ENCODE data around the gene VSX2. TPM values are rescaled to one million over a fixed set of nuclear protein-coding genes. Genes with fewer than 3 reads are reported as not detected.
A peak's percentile ranks its signal among the peaks of the same experiment; 100 is the strongest.

Gene VSX2
- total RNA-seq, 1 donor from 2014 or later, result not detected

DNA sequence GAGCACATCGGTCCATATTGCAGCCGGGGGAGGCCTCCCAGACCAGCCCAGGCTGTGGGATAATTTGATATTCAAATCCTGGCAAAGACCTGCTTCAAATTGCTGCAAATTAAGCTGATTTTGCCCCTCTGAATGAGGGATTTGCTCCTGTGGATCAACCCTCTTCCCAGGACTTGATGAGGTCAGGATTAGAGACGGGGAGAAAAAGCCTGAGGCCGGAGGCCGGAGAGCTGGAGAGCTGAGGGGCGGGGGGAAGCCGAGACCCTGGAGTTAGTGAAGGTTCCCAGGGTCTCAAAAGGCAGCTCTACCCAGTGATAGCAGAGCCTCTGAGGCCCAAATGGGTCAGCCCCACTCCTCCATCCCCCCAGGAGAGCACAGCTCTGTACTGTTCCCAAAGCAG is 17.5 kb upstream of the VSX2 start:
- no peaks in the 10 kb centered on the region for H3K36me3 ChIP-seq (ENCODE audit: control insufficient read depth in 3 of 3, insufficient read depth in 3 of 3, low read length in 3 of 3)
- H3K9ac ChIP-seq (ENCODE audit: low read depth in 1 of 3, low read length in 3 of 3), result no peak overlapping the region
- H3K27me3 ChIP-seq (ENCODE audit: control insufficient read depth in 3 of 3, insufficient read depth in 3 of 3, low read length in 3 of 3), result peaks cover 22 to 32% (median 27%) of the 10 kb centered on the region in 3 donors
- no peaks in the 10 kb centered on the region for H3K9me3 ChIP-seq (ENCODE audit: control insufficient read depth in 3 of 3, low read length in 3 of 3)
- peaks cover 3 to 7% (median 6%) of the 10 kb centered on the region in 3 donors for H3K4me1 ChIP-seq (ENCODE audit: control insufficient read depth in 3 of 3, insufficient read depth in 3 of 3, low read length in 3 of 3)
- no peak overlapping the region for H3K4me3 ChIP-seq (ENCODE audit: low read length in 3 of 3)
- no peak overlapping the region for H3K27ac ChIP-seq (ENCODE audit: low read depth, low read length)

DNA sequence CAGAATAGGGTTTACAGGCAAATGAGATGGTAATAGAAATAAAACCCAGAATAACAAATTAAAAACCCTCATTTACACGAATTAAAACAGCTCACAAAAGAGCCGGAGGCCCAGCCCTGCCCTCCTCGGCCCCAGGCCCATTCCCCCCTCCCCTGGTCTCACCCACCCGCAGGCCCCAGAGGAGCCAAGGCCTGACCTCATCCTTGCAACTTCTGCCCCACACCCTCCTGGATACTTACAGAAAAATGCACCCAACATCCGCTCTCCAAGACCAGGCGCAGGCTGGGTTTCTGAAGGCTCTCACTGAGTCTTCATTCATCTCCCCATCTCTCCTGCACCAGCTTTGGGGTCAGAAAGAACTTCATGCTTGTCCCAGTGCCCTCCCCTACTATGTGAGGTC is 16.2 kb upstream of the VSX2 start:
- Histone ChIP-seq H3K27ac (ENCODE audit: low read depth, low read length) (no peak overlapping the region), H3K4me1 (ENCODE audit: control insufficient read depth in 3 of 3, insufficient read depth in 3 of 3, low read length in 3 of 3) (peaks cover 0 to 2% (median 2%) of the 10 kb centered on the region in 3 donors), H3K27me3 (ENCODE audit: control insufficient read depth in 3 of 3, insufficient read depth in 3 of 3, low read length in 3 of 3) (peaks cover 20 to 27% (median 25%) of the 10 kb centered on the region in 3 donors), H3K36me3 (ENCODE audit: control insufficient read depth in 3 of 3, insufficient read depth in 3 of 3, low read length in 3 of 3) (no peaks in the 10 kb centered on the region), H3K9me3 (ENCODE audit: control insufficient read depth in 3 of 3, low read length in 3 of 3) (no peaks in the 10 kb centered on the region), H3K4me3 (ENCODE audit: low read length in 3 of 3) (no peak overlapping the region), H3K9ac (ENCODE audit: low read depth in 1 of 3, low read length in 3 of 3) (no peak overlapping the region)

DNA sequence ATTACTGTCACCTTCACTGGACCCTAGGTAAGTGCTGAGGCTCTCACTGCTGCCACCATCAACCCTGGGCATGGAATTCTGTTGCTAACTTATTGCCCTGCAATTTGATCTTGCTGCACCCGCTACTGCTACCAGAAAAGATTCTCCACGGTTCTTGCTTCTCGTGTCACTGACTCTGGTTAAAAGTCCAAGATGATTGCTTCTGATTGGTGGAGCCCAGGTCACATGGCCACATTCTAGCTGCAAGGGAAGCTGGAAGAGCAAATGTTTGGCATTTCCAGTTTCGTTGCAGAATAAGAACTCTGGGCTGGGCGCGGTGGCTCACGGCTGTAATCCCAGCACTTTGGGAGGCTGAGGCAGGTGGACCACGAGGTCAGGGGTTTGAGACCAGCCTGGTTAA is 7.5 kb upstream of the VSX2 start:
- Histone ChIP-seq H3K36me3 (ENCODE audit: control insufficient read depth in 3 of 3, insufficient read depth in 3 of 3, low read length in 3 of 3) (no peaks in the 10 kb centered on the region), H3K27ac (ENCODE audit: low read depth, low read length) (no peak overlapping the region), H3K4me3 (ENCODE audit: low read length in 3 of 3) (no peak overlapping the region), H3K9me3 (ENCODE audit: control insufficient read depth in 3 of 3, low read length in 3 of 3) (peaks cover 0 to 4% (median 4%) of the 10 kb centered on the region in 3 donors), H3K27me3 (ENCODE audit: control insufficient read depth in 3 of 3, insufficient read depth in 3 of 3, low read length in 3 of 3) (peaks cover 6 to 36% (median 27%) of the 10 kb centered on the region in 3 donors), H3K9ac (ENCODE audit: low read depth in 1 of 3, low read length in 3 of 3) (no peak overlapping the region), H3K4me1 (ENCODE audit: control insufficient read depth in 3 of 3, insufficient read depth in 3 of 3, low read length in 3 of 3) (no peaks in the 10 kb centered on the region)

DNA sequence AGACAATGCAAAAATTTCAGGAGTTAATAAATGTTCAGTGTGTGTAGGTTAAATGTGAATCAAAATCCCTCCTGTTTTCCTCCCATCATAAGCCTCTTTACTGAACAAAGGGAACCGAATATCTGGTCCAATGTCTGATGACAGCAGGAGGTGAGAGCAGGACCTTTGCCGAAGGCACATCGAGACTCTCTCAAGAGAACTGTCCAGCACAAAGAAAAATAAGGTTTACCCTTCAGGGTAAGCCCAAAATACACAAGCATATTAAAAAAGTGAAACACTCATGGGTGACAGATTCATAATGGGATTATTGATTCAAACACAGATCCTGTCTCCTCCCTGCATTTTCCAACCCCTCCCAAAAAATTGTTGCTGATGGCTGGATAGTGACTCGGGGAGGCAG is 4.2 kb upstream of the VSX2 start:
- Histone ChIP-seq H3K9ac (ENCODE audit: low read depth in 1 of 3, low read length in 3 of 3) (no peak overlapping the region), H3K27me3 (ENCODE audit: control insufficient read depth in 3 of 3, insufficient read depth in 3 of 3, low read length in 3 of 3) (peaks cover 36 to 54% (median 43%) of the 10 kb centered on the region in 3 donors), H3K9me3 (ENCODE audit: control insufficient read depth in 3 of 3, low read length in 3 of 3) (peaks cover 0 to 4% (median 4%) of the 10 kb centered on the region in 3 donors), H3K4me1 (ENCODE audit: control insufficient read depth in 3 of 3, insufficient read depth in 3 of 3, low read length in 3 of 3) (peaks cover 0 to 4% (median 2%) of the 10 kb centered on the region in 3 donors), H3K36me3 (ENCODE audit: control insufficient read depth in 3 of 3, insufficient read depth in 3 of 3, low read length in 3 of 3) (no peaks in the 10 kb centered on the region), H3K27ac (ENCODE audit: low read depth, low read length) (no peak overlapping the region), H3K4me3 (ENCODE audit: low read length in 3 of 3) (no peak overlapping the region)

DNA sequence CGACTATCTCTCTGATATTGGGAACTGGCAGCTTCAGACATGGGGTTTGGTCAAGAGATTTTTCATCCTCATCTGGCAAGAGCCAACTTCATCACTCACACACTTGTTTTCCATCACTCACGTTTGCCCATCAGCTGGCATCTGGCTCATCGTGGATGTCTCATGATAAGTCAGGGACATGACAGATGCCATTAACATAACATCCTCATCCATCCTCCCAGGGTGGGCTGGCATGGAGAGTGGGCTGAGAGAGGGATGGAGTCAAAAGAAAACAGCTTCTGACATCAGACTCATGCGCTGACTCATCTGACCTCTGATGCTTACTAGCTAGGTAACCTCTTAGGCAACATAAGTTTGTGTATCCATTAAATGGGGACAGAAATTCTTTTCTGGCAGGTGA is 1.8 kb upstream of the VSX2 start:
- no peak overlapping the region for H3K9ac ChIP-seq (ENCODE audit: low read depth in 1 of 3, low read length in 3 of 3)
- H3K27me3 ChIP-seq (ENCODE audit: control insufficient read depth in 3 of 3, insufficient read depth in 3 of 3, low read length in 3 of 3), result peaks cover 53 to 72% (median 63%) of the 10 kb centered on the region in 3 donors
- no peak overlapping the region for H3K4me3 ChIP-seq (ENCODE audit: low read length in 3 of 3)
- H3K27ac ChIP-seq (ENCODE audit: low read depth, low read length), result no peak overlapping the region
- H3K36me3 ChIP-seq (ENCODE audit: control insufficient read depth in 3 of 3, insufficient read depth in 3 of 3, low read length in 3 of 3), result no peaks in the 10 kb centered on the region
- H3K4me1 ChIP-seq (ENCODE audit: control insufficient read depth in 3 of 3, insufficient read depth in 3 of 3, low read length in 3 of 3), result peaks cover 12 to 21% (median 17%) of the 10 kb centered on the region in 3 donors
- H3K9me3 ChIP-seq (ENCODE audit: control insufficient read depth in 3 of 3, low read length in 3 of 3), result no peaks in the 10 kb centered on the region

DNA sequence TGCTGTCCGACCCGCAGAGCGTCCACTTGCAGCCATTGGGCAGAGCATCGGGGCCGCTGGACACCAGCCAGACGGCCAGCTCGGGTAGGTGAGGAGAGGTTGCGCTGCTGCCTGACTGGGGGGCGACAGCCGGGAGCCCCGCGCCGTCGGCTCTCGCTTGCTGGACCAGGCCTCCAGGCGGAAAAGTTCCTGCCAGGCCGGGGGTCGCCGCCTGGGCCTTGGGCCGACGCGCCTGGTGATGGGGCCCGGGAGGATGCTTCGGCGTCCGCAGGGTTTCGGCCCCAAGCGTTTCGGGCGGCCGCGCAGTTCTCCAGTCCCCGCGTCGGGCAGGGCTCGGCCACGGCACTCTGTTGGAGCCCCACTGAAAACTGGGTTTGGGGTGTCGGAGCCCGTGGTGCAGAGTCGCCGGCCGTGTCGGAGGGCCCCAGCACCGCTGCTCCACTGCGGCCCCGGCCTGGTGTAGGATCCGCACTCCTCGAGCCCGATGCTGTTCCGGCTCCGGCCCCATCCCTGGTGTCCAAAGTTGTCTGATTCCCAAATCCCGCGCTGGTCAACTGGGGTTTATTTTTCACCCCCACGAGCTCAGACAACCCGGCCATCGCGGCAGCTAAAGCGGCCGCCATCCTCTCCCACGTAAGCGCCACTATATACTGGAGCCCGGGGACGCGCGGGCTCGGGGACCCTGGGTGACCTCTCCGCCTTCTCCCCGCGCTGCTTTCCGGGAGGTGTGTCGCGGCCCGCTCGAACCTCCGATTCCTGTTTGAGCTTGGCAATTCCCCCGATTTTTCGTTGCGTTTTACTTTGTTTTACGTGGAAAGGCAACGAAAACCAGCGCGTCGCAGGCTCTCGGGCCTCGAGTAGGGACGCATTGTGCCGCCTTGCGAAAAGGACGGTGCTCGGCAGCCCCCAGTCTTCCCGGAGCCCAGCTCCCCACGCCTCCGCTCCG is 872 bp downstream of the VSX2 start:
- H3K9ac ChIP-seq (ENCODE audit: low read depth in 1 of 3, low read length in 3 of 3), result peak overlapping the region in 1 of 3 donors; percentile 45
- peak overlapping the region; percentile 43 to 63 (median 50) for H3K4me3 ChIP-seq (ENCODE audit: low read length in 3 of 3)
- peaks cover 12 to 21% (median 17%) of the 10 kb centered on the region in 3 donors for H3K4me1 ChIP-seq (ENCODE audit: control insufficient read depth in 3 of 3, insufficient read depth in 3 of 3, low read length in 3 of 3)
- H3K9me3 ChIP-seq (ENCODE audit: control insufficient read depth in 3 of 3, low read length in 3 of 3), result no peaks in the 10 kb centered on the region
- H3K36me3 ChIP-seq (ENCODE audit: control insufficient read depth in 3 of 3, insufficient read depth in 3 of 3, low read length in 3 of 3), result no peaks in the 10 kb centered on the region
- no peak overlapping the region for H3K27ac ChIP-seq (ENCODE audit: low read depth, low read length)
- peaks cover 78 to 89% (median 80%) of the 10 kb centered on the region in 3 donors for H3K27me3 ChIP-seq (ENCODE audit: control insufficient read depth in 3 of 3, insufficient read depth in 3 of 3, low read length in 3 of 3)

DNA sequence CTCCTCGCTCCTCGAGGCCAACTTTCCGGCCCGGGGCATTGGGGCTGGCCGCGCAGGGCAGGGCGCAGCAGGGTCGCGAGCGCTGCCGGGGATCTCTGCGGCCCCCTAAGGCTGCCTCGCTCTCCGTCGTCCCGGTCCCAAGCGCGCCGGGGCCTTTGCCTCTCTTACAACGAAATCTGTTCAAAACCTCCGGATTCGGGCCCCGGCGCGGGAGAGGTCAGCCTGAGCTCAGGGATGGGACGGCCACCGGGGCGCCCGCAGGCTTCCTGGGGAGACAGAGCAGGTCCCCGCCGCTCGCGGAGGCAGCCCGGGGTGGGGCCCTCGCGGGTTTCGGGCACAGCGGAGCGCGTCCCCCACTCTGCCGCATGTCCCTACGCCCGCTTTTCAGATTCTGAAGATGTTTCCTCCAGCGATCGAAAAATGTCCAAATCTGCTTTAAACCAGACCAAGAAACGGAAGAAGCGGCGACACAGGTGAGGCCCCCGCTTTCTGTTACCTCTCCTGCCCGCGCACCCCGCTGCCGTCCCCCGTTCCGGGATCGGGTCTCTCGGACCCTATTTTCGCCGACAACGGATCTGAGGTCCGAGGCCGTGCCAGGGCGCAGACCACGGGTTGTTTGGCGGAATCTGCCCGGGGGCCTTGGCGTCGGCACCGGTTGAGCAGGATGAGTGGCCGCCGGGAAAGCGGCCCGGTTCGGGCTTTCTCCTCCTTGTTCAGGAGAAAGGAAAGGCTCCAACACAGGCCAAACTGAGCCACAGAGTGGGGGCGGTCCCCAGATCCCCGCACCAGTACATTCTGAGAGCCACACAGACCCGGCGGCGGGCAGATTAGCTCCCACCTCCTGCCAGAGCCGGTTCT is 1.8 kb downstream of the VSX2 start:
- H3K4me1 ChIP-seq (ENCODE audit: control insufficient read depth in 3 of 3, insufficient read depth in 3 of 3, low read length in 3 of 3), result peaks cover 12 to 21% (median 17%) of the 10 kb centered on the region in 3 donors
- no peaks in the 10 kb centered on the region for H3K9me3 ChIP-seq (ENCODE audit: control insufficient read depth in 3 of 3, low read length in 3 of 3)
- peak overlapping the region in 1 of 3 donors; percentile 45 for H3K9ac ChIP-seq (ENCODE audit: low read depth in 1 of 3, low read length in 3 of 3)
- H3K27me3 ChIP-seq (ENCODE audit: control insufficient read depth in 3 of 3, insufficient read depth in 3 of 3, low read length in 3 of 3), result peaks cover 84 to 89% (median 85%) of the 10 kb centered on the region in 3 donors
- no peak overlapping the region for H3K27ac ChIP-seq (ENCODE audit: low read depth, low read length)
- H3K36me3 ChIP-seq (ENCODE audit: control insufficient read depth in 3 of 3, insufficient read depth in 3 of 3, low read length in 3 of 3), result no peaks in the 10 kb centered on the region
- peak overlapping the region; percentile 43 to 63 (median 50) for H3K4me3 ChIP-seq (ENCODE audit: low read length in 3 of 3)

DNA sequence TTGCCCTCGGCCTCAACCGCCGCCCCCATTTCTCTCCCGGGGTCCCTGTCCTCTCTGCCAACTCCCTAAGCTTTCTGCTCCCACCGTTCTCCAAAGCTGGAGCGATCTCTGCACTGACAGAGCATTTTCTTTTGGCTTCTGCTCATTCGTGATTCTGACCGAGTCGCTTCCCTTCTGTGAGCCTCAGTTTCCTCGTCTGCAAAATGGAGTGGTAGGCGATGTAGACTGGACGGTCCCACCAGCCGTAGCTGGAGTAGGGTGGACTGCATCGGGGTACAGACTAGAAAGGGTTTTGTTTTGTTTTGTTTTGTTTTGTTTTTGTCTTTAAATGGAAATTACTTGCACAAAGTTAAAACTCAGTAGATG is 2.4 kb downstream of the VSX2 start:
- no peaks in the 10 kb centered on the region for H3K36me3 ChIP-seq (ENCODE audit: control insufficient read depth in 3 of 3, insufficient read depth in 3 of 3, low read length in 3 of 3)
- H3K27me3 ChIP-seq (ENCODE audit: control insufficient read depth in 3 of 3, insufficient read depth in 3 of 3, low read length in 3 of 3), result peaks cover 84 to 93% (median 85%) of the 10 kb centered on the region in 3 donors
- no peak overlapping the region for H3K27ac ChIP-seq (ENCODE audit: low read depth, low read length)
- no peak overlapping the region for H3K4me3 ChIP-seq (ENCODE audit: low read length in 3 of 3)
- peak overlapping the region in 1 of 3 donors; percentile 11 for H3K9ac ChIP-seq (ENCODE audit: low read depth in 1 of 3, low read length in 3 of 3)
- no peaks in the 10 kb centered on the region for H3K9me3 ChIP-seq (ENCODE audit: control insufficient read depth in 3 of 3, low read length in 3 of 3)
- peaks cover 12 to 21% (median 17%) of the 10 kb centered on the region in 3 donors for H3K4me1 ChIP-seq (ENCODE audit: control insufficient read depth in 3 of 3, insufficient read depth in 3 of 3, low read length in 3 of 3)

DNA sequence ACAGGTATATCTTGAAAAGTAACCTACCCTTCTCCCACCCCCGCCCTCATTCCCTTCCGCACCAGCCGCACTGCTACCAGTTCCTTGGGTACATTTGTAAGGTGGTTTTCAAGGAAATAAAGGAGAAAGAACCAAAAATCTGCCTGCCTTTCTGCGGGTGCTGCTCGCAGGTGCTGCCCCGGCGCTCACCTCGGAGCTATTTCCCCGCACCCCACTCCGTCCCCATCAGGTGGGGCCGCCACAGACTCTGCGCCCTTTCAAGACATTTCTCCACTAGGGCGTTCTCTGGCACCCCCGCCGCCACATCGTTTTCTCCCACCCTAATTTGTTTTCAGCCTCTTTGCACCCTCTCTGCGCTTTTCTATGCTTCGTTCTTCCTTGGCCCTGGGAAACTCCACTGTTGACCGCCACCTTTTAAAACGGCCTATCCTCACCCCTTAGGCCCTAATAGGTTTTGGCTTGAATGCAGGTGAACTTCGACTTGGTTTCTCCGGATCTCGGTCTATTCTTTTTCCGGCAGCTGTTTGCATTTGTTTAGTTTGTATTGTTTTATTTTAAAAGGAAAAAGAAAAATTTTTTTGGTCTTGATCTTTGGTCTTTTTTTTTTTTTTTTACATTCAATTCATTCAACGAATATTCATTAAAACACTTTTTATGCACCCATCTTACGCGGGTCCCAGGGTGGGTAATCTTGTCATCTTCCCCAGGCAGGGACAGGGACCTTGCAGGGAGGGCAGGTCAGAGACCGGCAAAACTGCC is 3.0 kb downstream of the VSX2 start:
- no peak overlapping the region for H3K9ac ChIP-seq (ENCODE audit: low read depth in 1 of 3, low read length in 3 of 3)
- no peaks in the 10 kb centered on the region for H3K36me3 ChIP-seq (ENCODE audit: control insufficient read depth in 3 of 3, insufficient read depth in 3 of 3, low read length in 3 of 3)
- H3K27me3 ChIP-seq (ENCODE audit: control insufficient read depth in 3 of 3, insufficient read depth in 3 of 3, low read length in 3 of 3), result peaks cover 83 to 95% (median 86%) of the 10 kb centered on the region in 3 donors
- H3K27ac ChIP-seq (ENCODE audit: low read depth, low read length), result no peak overlapping the region
- no peaks in the 10 kb centered on the region for H3K9me3 ChIP-seq (ENCODE audit: control insufficient read depth in 3 of 3, low read length in 3 of 3)
- H3K4me3 ChIP-seq (ENCODE audit: low read length in 3 of 3), result no peak overlapping the region
- peaks cover 12 to 21% (median 17%) of the 10 kb centered on the region in 3 donors for H3K4me1 ChIP-seq (ENCODE audit: control insufficient read depth in 3 of 3, insufficient read depth in 3 of 3, low read length in 3 of 3)

All from skeletal muscle tissue (tissue), 4 donors.